NCI-H2107 treated with DMSO at 0.1 percent for 48 hours (cell line): Measurements from ENCODE around the gene MOV10.
A peak's percentile ranks its signal among the peaks of the same experiment; 100 is the strongest.

ENCODE experiments used
- DNase-seq: peaks from one replicate; lab custom pipeline; 2025; ENCODE audit not compliant: unreplicated experiment; lab: John Stamatoyannopoulos, UW

The MOV10 gene

DNA sequence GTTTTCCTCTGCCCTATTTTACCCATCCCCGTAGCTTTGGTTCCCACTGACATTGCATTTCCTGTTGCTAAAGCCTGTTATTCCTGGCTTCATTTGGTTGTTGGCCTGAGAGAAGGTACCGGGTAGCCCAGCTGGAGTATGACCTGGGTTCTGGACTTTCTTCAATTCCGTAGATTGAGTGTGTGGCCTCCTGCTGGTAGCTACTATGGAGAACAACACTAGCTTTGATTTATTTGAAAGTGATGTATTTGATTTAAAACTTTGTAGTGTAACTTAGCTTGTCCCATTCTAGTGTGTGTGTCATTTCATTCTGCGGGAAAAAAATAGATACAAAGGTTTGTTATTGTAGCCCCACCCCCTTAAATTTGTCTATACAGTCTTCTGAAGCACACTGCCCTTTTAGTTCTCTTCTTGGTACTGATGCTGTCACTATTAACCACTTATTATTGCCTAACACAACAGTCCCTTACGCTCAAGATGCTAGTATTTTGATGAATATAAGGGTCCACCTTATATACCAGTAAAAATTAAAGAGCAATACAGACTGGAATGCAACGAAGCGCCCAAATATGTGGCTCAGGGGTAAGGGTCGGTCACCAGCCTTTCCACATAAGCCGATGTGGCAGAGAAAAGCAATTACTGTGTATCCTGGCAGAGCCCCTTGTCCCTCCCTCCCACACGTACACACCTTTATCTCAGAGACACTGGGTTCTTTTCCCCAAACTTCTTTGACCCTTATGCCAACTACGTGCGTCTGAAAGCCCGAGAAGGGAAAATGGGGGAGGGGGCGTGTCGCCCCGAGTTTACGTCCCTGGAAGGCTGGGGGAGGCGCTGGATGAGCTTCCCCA is 643 bp upstream of the MOV10 start:
- peak; percentile 45 for DNase-seq

DNA sequence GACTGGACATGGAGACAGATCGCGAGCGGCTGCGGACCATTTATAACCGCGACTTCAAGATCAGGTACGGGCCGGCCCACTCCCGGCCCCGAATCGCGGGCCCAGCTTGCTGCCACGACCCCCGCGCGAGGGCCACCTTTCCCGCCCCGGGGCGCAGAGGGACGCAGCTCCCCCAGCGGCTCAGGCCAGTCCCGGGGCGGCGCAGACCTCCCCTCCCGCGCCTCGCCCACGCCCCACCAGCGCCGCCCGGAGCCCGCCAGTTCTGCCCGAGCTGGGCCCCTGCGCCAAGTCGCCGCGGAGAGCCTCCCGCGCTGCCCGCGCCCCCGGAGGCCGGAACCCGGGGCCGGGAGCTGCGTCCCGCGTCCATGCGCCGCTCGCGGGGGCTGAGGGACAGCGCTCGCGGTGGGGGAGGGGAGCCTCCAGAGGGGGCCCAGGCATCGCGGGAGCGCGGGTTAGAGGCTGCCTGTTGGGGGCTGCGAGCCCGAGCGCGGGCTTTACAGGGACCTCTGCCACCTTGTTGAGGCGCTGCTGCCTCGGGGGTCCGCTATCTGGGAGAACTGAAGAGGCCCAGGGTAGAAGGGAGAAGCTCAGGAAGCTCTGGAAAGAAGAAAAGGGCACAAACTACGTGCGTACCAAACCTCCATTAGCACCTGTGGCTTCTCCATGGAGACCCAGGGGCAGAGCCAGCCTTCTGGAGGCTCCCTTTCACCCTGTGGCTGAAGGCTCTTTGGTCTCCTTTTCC is 698 bp downstream of the MOV10 start:
- DNase-seq: peak; percentile 26

DNA sequence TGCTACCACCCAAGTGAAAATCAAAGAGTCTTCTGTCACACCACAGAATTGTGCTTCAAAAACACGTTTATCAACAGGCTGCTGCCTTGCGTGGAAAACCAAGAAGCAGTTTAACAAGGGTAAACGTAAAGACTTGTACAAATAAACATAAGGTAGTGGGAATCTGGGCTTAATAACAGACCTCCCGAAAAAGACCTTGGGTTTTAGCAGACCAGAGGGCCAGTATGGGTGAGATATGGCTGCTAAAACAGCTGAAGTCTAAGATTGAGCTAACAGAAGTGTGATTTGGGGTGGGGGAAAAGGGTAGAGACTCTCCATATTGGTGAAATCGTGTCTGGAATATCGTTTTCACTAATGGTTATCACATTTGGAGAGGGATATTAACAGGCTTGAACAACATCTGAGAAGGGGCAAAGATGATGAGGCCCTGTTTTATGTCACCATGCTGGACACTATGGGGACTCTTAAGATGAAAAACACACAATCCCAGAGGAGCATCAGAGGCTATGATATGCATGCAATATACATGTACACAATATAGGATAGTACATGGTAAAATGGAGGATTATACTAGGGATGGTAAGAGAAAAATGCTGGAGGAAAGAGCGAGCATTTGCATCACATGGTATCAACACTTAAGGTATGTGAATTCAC is 1.4 kb downstream of the MOV10 start:
- no peak for DNase-seq

DNA sequence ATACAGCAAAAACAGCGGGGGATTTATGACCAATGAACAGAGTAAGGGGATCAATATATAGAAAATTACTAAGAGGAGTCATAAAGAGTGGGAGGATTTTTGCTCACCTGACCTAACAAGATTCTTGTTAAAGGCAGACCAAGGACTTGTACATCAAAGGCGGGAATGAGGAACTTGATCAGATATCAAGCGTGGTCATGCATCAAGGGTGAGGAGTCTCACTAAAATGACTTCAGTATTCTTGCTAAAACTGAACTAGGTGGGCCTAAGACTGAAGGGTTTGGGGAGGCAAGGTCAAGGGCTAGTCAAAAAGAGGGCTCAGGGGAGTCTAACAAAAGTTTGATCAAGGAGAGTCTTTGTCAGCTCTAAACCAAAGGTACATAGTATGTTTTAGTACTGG is 2.1 kb downstream of the MOV10 start:
- DNase-seq: no peak

DNA sequence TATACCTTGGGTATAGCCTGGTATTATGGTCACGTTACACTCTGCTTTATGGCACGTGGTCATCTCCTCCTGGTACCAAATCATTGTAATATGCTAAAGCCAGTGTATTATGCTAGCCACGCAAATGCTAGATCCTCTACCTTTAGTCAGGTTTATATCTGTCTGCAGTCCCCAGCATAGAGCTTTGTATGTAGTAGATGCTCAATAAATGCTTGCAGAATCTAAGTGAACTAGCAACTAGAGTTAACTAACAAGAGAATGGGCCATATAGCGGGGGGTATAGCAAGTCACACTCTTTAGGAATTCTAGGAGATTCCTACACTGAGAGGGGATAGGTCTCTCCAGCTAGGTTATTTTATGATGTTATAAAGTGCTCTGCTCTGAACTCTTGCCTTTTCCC is 3.0 kb downstream of the MOV10 start:
- no peak for DNase-seq

DNA sequence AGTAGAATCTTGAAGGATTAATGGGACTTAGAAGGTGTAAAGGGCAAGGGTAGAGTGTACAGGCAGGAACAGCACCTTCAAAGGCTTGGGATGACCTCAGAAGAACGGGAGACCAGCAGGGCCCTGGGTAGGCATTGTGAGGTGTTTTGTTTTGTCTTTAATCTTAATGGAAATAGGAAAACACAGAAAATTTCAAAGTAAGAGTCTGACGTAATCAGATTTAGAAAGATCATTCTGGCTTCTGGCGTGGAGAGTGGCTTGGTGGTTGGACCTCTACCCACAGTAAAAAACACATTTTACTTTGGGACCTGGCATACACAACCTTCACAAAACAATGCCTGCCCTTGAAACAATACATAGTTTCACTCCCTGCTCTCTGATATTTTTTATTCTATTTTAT is 4.1 kb downstream of the MOV10 start:
- no peak for DNase-seq

DNA sequence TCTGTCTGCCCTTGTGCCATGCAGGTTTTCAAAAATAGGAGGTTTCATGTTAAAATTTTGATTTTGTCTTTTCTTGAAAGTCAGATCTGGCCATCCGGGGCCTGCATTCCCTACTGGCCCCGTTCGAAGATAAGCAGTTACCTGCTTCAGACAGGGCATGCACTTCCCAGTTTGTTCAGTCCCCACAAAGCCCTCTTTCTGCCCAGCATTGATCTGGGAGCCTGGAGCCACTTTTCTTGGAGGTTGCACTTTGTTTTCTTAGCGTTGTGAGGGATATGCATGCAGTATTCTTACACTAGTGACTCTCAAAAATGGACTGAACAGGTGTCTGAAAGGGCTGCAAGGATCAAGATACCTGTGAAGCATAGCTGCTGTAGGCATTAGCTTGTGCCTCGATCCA is 11.5 kb downstream of the MOV10 start:
- DNase-seq: no peak

DNA sequence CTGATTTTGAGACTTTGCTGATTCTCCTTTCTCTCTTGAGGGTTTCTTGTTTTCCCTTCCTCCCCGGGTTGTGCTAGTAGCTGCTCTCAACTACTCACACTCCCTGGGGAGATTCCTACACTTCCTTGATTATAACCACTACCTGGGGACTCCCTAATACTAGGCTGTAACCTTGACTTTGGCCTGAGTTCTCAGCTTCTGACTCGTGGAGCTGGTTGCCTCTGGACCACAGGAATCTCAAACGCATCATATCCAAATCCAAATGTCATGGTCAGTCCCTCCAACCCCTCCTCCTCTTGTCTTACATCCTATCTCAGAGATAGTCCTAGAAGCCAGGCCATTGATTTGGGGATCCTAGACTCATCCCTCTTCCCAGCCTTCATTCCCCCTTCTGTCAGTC is 12.0 kb downstream of the MOV10 start:
- DNase-seq: no peak

DNA sequence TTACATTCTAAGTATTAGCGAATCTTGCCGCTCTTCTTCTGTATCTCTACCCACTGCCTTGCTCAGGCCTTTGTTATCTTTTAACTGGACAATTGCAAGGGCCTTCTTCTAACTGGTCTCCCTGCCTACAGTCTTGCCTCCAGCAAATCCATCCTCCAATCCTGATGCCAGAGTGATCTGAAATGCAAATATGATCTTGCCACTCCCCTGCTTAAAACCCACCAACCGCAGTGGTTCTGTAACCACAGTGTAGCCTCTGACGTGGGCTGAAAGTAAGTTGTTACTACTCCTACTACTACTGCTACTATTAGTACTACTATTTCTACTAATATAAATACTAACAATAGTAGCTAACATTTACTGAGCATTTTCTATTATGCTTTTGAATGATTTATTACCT is 12.4 kb downstream of the MOV10 start:
- DNase-seq: no peak

DNA sequence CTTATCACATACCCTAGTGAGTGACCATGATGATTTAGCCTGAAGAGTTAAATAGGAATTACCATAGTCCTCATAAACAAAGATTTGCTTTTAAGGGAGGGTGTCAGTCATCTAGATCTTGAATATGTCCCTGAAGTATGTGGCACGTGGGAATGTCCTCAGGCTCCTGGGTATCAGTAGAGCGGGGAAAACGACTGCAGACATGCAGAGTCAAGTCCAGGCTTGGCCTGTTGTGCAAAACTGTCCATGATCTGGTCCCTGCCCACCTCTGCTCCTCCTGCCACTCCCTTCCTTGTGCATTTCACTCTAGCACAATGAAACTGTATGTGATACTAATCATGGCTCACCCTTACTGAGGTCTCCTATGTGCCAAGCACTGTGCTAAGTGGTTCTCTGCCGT is 12.9 kb downstream of the MOV10 start:
- no peak for DNase-seq

DNA sequence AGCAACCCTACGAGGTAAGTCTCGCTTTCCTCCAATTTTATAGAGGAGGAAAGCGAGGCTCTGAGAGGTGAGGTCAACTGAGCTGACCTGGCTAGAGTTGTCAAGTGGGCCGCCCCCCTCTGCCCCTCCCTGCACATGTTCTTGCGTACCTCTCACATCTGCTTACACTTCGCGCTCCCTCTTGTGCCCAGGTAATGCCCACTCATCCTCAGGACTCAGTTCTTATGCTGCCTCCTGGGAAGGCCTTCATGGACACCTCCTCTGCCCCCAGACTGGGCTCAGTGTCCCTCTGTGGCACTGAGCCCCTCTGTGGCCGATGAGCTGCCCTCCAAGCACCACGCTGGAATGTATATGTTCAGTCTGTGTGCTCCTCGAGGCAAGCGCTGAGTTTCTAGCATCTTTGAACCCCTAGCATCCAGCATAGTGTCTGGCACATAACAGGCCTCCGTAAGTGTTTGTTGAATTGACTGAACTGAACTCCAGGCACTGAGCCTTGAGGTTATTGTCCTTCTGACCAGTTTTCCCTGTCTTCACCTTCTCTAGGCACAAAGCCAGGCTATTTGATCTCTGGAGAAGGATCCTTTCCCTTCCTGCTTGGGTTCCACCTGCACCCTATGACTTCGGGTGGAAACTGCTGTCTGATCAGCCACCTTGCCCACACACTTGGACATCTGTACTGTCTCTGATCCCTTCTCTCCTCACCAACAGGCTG is 13.5 kb downstream of the MOV10 start:
- no peak for DNase-seq

DNA sequence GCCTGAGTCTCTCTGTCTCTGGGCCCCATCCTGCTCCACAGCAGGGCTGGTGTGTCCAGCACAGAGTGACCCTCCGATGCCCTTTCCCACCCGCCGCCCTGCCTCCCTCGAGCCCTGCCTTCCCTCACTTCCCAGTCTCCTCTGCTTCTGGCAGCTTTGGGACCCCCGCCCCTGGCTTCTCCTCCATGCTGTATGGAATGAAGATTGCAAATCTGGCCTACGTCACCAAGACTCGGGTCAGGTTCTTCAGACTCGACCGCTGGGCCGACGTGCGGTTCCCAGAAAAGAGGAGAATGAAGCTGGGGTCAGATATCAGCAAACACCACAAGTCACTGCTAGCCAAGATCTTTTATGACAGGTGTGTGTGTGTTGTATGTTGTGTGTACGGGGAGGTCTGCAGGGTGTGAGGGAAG is 14.3 kb downstream of the MOV10 start:
- DNase-seq: no peak

DNA sequence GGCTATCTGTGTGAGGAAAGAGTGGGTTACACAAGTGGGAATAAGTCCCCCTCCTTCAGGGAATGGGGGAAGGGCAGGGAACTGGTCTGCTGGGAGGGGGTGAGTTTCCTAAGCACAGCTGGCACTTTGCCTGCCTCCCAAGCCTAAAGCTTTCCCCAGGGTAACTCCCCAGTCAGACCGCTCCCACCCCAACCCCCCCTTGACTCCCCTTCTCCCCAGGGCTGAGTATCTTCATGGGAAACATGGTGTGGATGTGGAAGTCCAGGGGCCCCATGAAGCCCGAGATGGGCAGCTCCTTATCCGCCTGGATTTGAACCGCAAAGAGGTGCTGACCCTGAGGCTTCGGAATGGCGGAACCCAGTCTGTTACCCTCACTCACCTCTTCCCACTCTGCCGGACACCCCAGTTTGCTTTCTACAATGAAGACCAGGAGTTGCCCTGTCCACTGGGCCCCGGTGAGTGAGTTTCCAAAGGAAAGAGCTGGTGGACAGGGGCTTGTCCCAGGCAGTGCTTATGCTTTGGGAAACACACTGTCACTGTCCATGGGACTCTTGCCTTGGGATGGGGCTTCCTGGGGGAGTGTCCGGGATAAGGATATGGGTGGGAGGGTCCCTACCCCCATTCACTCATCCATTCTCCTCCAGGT is 14.9 kb downstream of the MOV10 start:
- DNase-seq: no peak

DNA sequence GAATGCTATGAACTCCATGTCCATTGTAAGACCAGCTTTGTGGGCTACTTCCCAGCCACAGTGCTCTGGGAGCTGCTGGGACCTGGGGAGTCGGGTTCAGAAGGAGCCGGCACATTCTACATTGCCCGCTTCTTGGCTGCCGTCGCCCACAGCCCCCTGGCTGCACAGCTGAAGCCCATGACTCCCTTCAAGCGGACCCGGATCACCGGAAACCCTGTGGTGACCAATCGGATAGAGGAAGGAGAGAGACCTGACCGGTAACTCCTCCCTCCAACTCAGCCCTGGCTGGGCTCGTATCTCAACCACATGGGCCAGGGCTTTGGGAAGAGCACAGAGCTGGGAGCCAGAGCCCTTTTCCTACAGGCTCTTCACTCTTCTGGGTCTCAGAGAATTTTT is 15.4 kb downstream of the MOV10 start:
- DNase-seq: no peak

DNA sequence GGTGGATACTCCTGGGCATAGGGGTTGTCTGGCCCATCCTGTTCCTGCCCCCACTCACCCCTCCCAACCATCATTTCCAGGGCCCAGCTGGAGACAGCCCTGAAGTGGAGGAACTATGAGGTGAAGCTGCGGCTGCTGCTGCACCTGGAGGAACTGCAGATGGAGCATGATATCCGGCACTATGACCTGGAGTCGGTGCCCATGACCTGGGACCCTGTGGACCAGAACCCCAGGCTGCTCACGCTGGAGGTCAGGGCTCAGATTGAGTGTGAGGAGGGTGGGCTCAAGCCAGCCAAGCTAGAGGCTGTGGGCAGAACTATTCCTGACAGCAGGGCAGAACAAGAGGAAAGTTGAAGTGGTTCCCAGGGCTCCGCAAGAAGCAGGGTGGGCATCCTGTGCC is 18.2 kb downstream of the MOV10 start:
- no peak for DNase-seq

DNA sequence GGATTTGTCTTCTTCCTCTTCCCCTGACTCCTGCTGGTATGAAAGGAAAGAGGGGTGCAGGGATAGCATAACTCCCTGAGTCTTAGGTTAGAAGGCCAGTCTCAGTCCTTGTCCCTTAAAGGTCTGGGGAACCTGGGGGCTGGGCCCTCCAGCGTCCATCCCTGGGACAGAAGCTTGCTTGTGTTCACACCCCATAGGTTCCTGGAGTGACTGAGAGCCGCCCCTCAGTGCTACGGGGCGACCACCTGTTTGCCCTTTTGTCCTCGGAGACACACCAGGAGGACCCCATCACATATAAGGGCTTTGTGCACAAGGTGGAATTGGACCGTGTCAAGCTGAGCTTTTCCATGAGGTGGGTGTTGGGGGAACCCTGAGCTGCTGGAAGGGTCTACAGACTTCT is 19.4 kb downstream of the MOV10 start:
- DNase-seq: no peak

DNA sequence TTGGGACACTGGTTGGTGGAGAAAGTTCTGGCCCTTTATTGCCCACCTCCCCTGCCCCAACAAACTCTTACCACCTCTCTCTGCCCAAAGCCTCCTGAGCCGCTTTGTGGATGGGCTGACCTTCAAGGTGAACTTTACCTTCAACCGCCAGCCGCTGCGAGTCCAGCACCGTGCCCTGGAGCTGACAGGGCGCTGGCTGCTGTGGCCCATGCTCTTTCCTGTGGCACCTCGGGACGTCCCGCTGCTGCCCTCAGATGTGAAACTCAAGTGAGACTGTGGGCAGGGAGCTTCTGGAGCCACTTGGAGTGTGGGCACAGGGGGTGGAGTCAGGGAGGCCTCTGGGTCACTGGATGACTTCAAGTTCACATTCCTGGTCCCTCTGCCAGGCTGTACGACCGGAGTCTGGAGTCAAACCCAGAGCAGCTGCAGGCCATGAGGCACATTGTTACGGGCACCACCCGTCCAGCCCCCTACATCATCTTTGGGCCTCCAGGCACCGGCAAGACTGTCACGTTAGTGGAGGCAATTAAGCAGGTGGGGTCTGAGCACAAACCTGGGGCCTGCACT is 20.0 kb downstream of the MOV10 start:
- no peak for DNase-seq

DNA sequence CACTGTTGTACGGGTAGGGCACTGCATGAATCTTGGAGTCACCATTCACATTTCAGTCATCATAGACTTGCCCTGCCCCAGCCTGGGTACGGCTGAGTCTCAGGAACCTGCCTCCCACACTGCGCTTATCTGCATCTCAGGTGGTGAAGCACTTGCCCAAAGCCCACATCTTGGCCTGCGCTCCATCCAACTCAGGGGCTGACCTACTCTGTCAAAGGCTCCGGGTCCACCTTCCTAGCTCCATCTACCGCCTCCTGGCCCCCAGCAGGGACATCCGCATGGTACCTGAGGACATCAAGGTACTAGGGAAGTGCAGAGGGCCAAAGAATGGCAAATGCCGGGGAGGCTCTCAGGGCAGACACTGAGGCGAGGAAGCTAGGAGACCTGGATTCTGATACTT is 20.8 kb downstream of the MOV10 start:
- no peak for DNase-seq

DNA sequence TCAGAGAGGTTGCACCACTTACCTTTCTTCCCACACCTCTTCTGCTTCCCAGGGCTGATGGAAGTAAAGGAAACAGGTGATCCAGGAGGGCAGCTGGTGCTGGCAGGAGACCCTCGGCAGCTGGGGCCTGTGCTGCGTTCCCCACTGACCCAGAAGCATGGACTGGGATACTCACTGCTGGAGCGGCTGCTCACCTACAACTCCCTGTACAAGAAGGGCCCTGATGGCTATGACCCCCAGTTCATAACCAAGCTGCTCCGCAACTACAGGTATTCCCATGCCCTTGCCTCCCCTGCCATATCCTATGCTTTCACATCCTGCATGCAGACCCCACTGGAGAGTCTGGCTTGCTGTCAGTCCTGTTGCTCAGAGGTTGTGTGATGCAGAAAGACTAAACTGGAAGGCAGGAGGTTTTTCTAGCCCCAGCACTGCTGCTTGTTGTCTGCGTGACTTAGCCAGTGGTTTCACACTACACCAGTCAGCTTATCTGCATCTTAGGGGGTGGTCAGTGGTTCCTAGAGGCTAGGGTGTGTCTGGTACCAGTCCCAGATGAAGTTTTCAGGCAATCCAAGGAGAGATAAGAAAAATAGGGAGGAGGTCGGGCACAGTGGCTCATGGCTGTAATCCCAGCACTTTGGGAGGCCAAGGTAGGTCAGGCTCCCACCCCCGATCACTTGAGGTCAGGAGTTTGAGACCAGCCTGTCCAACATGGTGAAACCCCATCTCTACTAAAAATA is 22.3 kb downstream of the MOV10 start:
- DNase-seq: no peak

DNA sequence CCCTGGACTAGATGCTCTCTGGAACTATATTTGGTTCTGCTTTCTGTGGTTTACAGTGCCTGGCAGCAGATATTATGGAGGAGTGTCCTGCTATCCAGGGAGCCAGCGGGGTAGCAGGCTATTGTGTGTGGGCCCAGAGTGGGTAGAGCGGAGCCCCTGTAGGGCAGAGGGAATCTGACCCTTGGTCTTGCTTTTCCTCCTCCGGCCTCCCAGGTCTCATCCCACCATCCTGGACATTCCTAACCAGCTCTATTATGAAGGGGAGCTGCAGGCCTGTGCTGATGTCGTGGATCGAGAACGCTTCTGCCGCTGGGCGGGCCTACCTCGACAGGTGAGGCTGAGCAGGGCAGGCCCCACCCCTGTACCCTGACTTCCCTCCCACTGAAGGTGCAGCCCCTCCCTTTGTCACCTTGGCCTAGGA is 23.3 kb downstream of the MOV10 start:
- no peak for DNase-seq
